Astrocyte (in vitro differentiated cells and primary cell): ENCODE measurements around the gene C3.

Experiments used
- EZH2 ChIP-seq: IDR thresholded peaks from 2 replicates; pipeline ENCODE4 v1.6.1; 2012; ENCODE audit warnings: mild to moderate bottlenecking, low read length, inconsistent platforms; ENCODE audit not compliant: insufficient read depth
- TF ChIP-seq, protein P1 (sequence below): IDR thresholded peaks from 2 replicates; pipeline ENCODE4 v1.5.1; 2011; ENCODE audit warnings: low read depth, mild to moderate bottlenecking, inconsistent platforms, low read length, moderate library complexity; ENCODE audit not compliant: insufficient read depth

DNA sequence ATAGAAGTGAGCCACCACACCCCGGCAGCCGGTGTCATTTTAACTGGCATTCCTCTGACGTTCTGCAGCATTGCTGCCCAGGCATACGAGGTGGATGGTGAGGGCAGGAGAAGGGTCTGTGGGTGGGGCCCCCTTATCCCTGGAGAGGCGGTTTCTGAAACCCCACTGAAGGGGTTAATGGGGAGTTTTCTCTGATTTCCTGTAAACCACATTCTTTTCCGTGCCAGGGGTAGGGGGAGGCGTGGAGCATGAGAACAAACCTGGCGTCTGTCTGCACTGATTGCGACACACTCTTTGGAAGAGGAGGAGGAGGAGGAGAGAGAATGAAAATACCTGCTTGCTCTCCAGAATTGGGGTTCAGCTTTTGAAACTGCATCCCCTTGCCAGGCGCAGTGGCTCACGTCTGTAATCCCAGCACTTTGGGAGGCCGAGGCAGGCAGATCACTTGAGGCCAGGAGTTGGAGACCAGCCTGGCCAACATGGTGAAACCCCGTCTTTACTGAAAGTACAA, 2.7 kb upstream of the C3 start:
- TF ChIP-seq, protein P1, sequence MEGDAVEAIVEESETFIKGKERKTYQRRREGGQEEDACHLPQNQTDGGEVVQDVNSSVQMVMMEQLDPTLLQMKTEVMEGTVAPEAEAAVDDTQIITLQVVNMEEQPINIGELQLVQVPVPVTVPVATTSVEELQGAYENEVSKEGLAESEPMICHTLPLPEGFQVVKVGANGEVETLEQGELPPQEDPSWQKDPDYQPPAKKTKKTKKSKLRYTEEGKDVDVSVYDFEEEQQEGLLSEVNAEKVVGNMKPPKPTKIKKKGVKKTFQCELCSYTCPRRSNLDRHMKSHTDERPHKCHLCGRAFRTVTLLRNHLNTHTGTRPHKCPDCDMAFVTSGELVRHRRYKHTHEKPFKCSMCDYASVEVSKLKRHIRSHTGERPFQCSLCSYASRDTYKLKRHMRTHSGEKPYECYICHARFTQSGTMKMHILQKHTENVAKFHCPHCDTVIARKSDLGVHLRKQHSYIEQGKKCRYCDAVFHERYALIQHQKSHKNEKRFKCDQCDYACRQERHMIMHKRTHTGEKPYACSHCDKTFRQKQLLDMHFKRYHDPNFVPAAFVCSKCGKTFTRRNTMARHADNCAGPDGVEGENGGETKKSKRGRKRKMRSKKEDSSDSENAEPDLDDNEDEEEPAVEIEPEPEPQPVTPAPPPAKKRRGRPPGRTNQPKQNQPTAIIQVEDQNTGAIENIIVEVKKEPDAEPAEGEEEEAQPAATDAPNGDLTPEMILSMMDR = no peak
- TF ChIP-seq EZH2 = no peak
